ENCODE results near the gene DLG2. TPM values are rescaled to one million over a fixed set of nuclear protein-coding genes. Genes with fewer than 3 reads are reported as not detected.
A peak's percentile ranks its signal among the peaks of the same experiment; 100 is the strongest.

DLG2 gene
- total and polyA plus RNA-seq, 2 donors, result 4.8 to 6.6 TPM

DNA sequence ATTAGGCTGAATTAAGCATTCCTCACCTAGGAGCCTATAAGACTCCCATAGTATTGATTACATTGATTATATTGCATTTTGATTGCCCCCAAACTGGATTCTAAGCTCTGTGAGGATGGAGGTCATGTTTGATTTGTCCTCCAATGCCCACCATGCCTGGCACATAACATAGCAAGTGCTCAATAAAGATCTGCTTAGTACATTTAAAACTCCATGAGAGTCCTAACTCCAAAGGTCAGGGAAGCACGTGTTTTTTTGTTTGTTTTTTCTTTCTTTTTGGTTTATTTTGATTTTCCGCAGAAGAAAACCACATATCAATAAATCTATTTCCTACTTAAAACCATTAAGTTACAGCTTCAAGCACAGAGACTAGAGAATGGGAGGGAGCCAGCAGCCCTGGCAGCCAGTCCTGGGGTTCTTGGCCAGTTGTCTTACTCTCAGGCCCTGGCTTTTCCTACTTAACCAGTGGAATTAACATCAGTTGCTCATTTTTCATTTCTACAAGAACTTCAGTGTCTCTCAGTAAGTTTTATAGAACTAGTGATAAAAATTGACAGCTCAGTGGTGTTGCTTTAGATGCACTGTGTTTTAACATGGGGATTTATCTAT lies 1911.1 kb downstream of the DLG2 start:
- Histone ChIP-seq H3K27me3 (ENCODE audit: control insufficient read depth in 2 of 2, insufficient read depth in 1 of 2, low read length in 1 of 2) (no peaks in the 10 kb centered on the region), H3K4me3 (ENCODE audit: low read length in 2 of 2) (no peak overlapping the region), H3K27ac (ENCODE audit: low read depth in 1 of 2, low read length in 1 of 2) (no peak overlapping the region), H3K4me1 (ENCODE audit: control insufficient read depth in 2 of 2, insufficient read depth in 2 of 2, low read length in 2 of 2) (no peaks in the 10 kb centered on the region), H3K36me3 (ENCODE audit: control insufficient read depth in 2 of 2, insufficient read depth in 2 of 2, low read length in 1 of 2) (no peaks in the 10 kb centered on the region), H3K9me3 (ENCODE audit: control insufficient read depth in 2 of 2, insufficient read depth in 1 of 2, low read length in 1 of 2) (no peaks in the 10 kb centered on the region)
- 89% methylated on average over 2 of the region's 2 CpGs for WGBS
- no peak for DNase-seq (ENCODE audit: low read depth in 6 of 9, low spot score in 9 of 9)

DNA sequence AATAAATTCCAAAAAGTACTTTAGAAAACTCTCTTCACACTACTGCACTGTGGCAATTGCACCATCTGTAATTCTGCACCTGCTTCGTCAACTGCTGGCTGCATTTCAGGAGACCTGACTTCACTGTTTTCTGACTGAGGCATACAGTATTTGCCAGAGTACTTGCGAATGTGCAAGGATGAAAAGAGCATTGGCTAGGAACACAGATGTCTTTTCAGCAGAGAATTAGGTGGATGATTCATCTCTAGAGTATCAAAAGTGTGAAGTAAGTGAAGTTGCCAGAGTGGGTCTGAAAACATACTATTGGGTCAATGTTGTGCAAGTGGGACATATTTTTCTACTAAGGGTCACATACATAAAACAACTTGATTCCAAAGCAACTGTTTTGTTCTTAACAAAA lies 1913.4 kb downstream of the DLG2 start:
- Histone ChIP-seq H3K36me3 (ENCODE audit: control insufficient read depth in 2 of 2, insufficient read depth in 2 of 2, low read length in 1 of 2) (no peaks in the 10 kb centered on the region), H3K27me3 (ENCODE audit: control insufficient read depth in 2 of 2, insufficient read depth in 1 of 2, low read length in 1 of 2) (no peaks in the 10 kb centered on the region), H3K9me3 (ENCODE audit: control insufficient read depth in 2 of 2, insufficient read depth in 1 of 2, low read length in 1 of 2) (no peaks in the 10 kb centered on the region), H3K27ac (ENCODE audit: low read depth in 1 of 2, low read length in 1 of 2) (no peak overlapping the region), H3K4me1 (ENCODE audit: control insufficient read depth in 2 of 2, insufficient read depth in 2 of 2, low read length in 2 of 2) (no peaks in the 10 kb centered on the region), H3K4me3 (ENCODE audit: low read length in 2 of 2) (no peak overlapping the region)
- 91% methylated on average over 2 of the region's 2 CpGs for WGBS
- DNase-seq (ENCODE audit: low read depth in 6 of 9, low spot score in 9 of 9), result peak in 1 of 9 donors; percentile 16

DNA sequence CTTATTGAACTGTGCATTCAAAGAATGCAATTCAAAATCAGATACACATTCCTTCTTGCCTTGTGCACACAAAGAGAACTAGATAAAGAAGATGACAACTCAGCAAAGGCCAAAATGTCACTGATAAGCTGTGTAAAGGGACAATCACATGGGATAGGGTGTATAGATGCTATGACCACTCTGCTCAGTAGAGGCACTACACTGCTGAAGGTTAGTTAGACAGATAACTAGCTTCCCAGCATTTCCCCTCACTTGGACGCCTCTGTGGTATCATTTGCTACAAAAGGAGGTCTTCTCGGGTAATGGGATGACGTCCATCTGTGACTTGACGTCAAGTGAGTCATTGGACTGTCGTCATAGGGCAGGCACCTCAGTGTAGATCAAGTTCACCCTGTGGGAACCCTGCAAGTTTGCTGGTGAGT lies 1916.0 kb downstream of the DLG2 start:
- Histone ChIP-seq H3K27ac (ENCODE audit: low read depth in 1 of 2, low read length in 1 of 2) (no peak overlapping the region), H3K36me3 (ENCODE audit: control insufficient read depth in 2 of 2, insufficient read depth in 2 of 2, low read length in 1 of 2) (no peaks in the 10 kb centered on the region), H3K9me3 (ENCODE audit: control insufficient read depth in 2 of 2, insufficient read depth in 1 of 2, low read length in 1 of 2) (no peaks in the 10 kb centered on the region), H3K4me1 (ENCODE audit: control insufficient read depth in 2 of 2, insufficient read depth in 2 of 2, low read length in 2 of 2) (no peaks in the 10 kb centered on the region), H3K27me3 (ENCODE audit: control insufficient read depth in 2 of 2, insufficient read depth in 1 of 2, low read length in 1 of 2) (no peaks in the 10 kb centered on the region), H3K4me3 (ENCODE audit: low read length in 2 of 2) (no peak overlapping the region)
- no peak for DNase-seq (ENCODE audit: low read depth in 6 of 9, low spot score in 9 of 9)
- 91% methylated on average over 5 of the region's 5 CpGs for WGBS

DNA sequence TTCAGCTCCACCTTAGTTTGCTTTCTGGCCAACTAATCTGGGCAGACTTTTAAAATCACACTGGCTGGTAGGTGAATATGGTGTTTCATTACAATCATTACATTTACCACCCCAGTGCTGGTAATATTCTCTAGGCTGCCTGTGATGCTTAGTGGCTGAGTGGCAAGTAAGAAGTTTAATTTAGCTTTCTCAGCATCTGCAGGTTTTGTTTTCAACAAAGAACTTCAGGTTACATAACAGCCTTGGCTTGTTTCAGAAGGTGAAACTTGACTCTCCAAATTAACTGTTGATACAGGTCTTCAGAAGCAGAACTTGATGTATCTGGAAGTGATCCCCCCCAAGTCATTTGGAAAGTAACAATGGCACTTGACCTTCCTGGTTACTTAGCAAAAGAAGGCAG lies 1917.7 kb downstream of the DLG2 start:
- peak in 2 of 9 donors; percentile 4 to 28 for DNase-seq (ENCODE audit: low read depth in 6 of 9, low spot score in 9 of 9)
- Histone ChIP-seq H3K4me1 (ENCODE audit: control insufficient read depth in 2 of 2, insufficient read depth in 2 of 2, low read length in 2 of 2) (no peaks in the 10 kb centered on the region), H3K4me3 (ENCODE audit: low read length in 2 of 2) (no peak overlapping the region), H3K9me3 (ENCODE audit: control insufficient read depth in 2 of 2, insufficient read depth in 1 of 2, low read length in 1 of 2) (no peaks in the 10 kb centered on the region), H3K27me3 (ENCODE audit: control insufficient read depth in 2 of 2, insufficient read depth in 1 of 2, low read length in 1 of 2) (no peaks in the 10 kb centered on the region), H3K36me3 (ENCODE audit: control insufficient read depth in 2 of 2, insufficient read depth in 2 of 2, low read length in 1 of 2) (no peaks in the 10 kb centered on the region), H3K27ac (ENCODE audit: low read depth in 1 of 2, low read length in 1 of 2) (peak overlapping the region in 1 of 2 donors; percentile 16)

DNA sequence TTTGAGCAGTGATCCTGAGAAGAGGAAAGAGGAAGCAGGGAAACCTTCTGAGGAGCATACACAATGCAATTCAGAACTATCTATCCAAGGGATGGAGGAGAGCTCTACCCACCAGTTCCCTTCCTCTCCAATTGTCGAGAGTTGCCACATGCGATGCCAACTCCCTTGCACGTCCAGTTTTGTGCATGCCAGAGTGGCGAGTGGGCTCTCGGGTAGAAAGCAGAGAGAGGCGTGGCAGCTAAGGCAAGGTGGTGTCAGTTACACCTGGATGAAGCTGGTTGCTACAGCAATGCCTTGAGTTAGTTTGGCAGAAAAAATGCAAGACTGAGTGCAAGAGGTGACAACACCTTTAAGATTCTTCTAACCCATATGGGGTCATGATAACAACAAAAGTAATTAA lies 1920.6 kb downstream of the DLG2 start:
- DNase-seq (ENCODE audit: low read depth in 6 of 9, low spot score in 9 of 9), result no peak
- H3K27me3 ChIP-seq (ENCODE audit: control insufficient read depth in 2 of 2, insufficient read depth in 1 of 2, low read length in 1 of 2), result no peaks in the 10 kb centered on the region
- 88% methylated on average over 6 of the region's 6 CpGs for WGBS

DNA sequence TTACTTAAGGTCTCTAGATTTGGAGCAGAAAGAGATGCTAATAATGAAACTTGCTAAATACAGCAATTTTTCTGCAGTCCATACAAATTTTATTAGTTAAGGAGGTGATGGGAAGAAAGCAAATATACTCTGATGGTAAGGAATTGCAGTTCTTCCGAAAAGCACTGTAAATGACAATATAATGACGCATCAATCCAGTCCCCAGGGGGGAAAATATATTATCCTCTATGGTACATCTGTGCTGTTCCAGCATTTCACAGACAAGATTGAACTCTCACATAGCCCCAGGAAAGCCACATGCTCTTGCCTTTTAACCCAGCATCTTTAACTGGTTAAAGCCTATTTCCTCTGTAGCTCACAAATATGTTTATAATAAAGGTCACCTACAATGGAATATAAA lies 1924.3 kb downstream of the DLG2 start:
- DNase-seq (ENCODE audit: low read depth in 6 of 9, low spot score in 9 of 9), result no peak
- no peaks in the 10 kb centered on the region for H3K36me3 ChIP-seq (ENCODE audit: control insufficient read depth in 2 of 2, insufficient read depth in 2 of 2, low read length in 1 of 2)
- no peak overlapping the region for H3K4me3 ChIP-seq (ENCODE audit: low read length in 2 of 2)
- H3K4me1 ChIP-seq (ENCODE audit: control insufficient read depth in 2 of 2, insufficient read depth in 2 of 2, low read length in 2 of 2), result no peaks in the 10 kb centered on the region
- peak overlapping the region in 1 of 2 donors; percentile 67 for H3K27ac ChIP-seq (ENCODE audit: low read depth in 1 of 2, low read length in 1 of 2)
- H3K27me3 ChIP-seq (ENCODE audit: control insufficient read depth in 2 of 2, insufficient read depth in 1 of 2, low read length in 1 of 2), result no peaks in the 10 kb centered on the region
- no peaks in the 10 kb centered on the region for H3K9me3 ChIP-seq (ENCODE audit: control insufficient read depth in 2 of 2, insufficient read depth in 1 of 2, low read length in 1 of 2)
- WGBS, result over 99% methylated on average over 2 of the region's 2 CpGs

More for the DNA sequence above, 1920.6 kb downstream of the DLG2 start:
- Histone ChIP-seq H3K9me3 (ENCODE audit: control insufficient read depth in 2 of 2, insufficient read depth in 1 of 2, low read length in 1 of 2) (no peaks in the 10 kb centered on the region), H3K4me3 (ENCODE audit: low read length in 2 of 2) (no peak overlapping the region), H3K27ac (ENCODE audit: low read depth in 1 of 2, low read length in 1 of 2) (no peak overlapping the region), H3K36me3 (ENCODE audit: control insufficient read depth in 2 of 2, insufficient read depth in 2 of 2, low read length in 1 of 2) (no peaks in the 10 kb centered on the region), H3K4me1 (ENCODE audit: control insufficient read depth in 2 of 2, insufficient read depth in 2 of 2, low read length in 2 of 2) (no peaks in the 10 kb centered on the region)

DNA sequence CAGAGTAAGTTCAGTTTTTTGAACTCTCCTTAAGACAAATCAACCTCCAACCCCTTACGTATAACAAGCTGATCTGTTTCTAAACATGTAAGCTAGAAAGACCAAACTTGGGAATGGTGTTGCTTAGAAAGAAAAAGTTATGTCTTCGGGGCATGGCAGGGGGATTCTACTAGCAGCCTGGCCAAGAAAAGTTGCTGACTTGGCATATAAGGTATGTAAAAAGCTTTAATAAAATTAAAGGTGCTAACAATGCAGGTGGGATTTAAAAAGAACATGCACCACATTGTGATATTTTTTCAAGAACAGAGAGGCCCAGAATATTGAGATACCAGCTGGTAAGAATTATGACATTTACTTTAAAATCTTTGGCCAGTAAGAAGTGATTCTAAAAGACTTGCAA lies 1929.6 kb downstream of the DLG2 start:
- Histone ChIP-seq H3K27ac (ENCODE audit: low read depth in 1 of 2, low read length in 1 of 2) (no peak overlapping the region), H3K4me1 (ENCODE audit: control insufficient read depth in 2 of 2, insufficient read depth in 2 of 2, low read length in 2 of 2) (peaks cover 0 to 4% of the 10 kb centered on the region in 2 donors), H3K4me3 (ENCODE audit: low read length in 2 of 2) (no peak overlapping the region), H3K27me3 (ENCODE audit: control insufficient read depth in 2 of 2, insufficient read depth in 1 of 2, low read length in 1 of 2) (no peaks in the 10 kb centered on the region), H3K36me3 (ENCODE audit: control insufficient read depth in 2 of 2, insufficient read depth in 2 of 2, low read length in 1 of 2) (no peaks in the 10 kb centered on the region), H3K9me3 (ENCODE audit: control insufficient read depth in 2 of 2, insufficient read depth in 1 of 2, low read length in 1 of 2) (no peaks in the 10 kb centered on the region)
- DNase-seq (ENCODE audit: low read depth in 6 of 9, low spot score in 9 of 9), result no peak
- WGBS, result 95% methylated on average over 2 of the region's 2 CpGs

DNA sequence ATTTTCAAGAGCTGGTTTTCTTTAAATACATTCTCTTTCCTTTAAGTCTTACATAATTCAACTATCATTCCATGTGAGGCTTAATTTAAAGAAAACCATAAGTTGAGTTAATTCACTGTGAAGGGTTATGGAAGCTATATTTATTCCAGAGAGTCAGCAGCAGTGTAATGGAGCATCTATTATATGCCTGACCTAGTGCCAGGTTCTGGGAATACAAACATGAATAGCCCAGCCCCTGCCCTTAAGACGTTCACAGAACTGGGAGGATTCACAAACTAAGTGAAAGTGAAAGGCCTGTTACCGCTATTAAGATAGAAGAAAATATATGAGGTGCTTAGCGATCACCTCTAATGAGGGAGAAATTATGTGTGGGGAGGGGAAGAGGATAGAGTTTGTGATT lies 1932.1 kb downstream of the DLG2 start:
- H3K9me3 ChIP-seq (ENCODE audit: control insufficient read depth in 2 of 2, insufficient read depth in 1 of 2, low read length in 1 of 2), result no peaks in the 10 kb centered on the region
- no peak overlapping the region for H3K27ac ChIP-seq (ENCODE audit: low read depth in 1 of 2, low read length in 1 of 2)
- WGBS, result 93% methylated on average over 3 of the region's 3 CpGs
- H3K4me1 ChIP-seq (ENCODE audit: control insufficient read depth in 2 of 2, insufficient read depth in 2 of 2, low read length in 2 of 2), result peaks cover 0 to 4% of the 10 kb centered on the region in 2 donors
- H3K27me3 ChIP-seq (ENCODE audit: control insufficient read depth in 2 of 2, insufficient read depth in 1 of 2, low read length in 1 of 2), result no peaks in the 10 kb centered on the region
- H3K36me3 ChIP-seq (ENCODE audit: control insufficient read depth in 2 of 2, insufficient read depth in 2 of 2, low read length in 1 of 2), result no peaks in the 10 kb centered on the region
- no peak for DNase-seq (ENCODE audit: low read depth in 6 of 9, low spot score in 9 of 9)
- no peak overlapping the region for H3K4me3 ChIP-seq (ENCODE audit: low read length in 2 of 2)

DNA sequence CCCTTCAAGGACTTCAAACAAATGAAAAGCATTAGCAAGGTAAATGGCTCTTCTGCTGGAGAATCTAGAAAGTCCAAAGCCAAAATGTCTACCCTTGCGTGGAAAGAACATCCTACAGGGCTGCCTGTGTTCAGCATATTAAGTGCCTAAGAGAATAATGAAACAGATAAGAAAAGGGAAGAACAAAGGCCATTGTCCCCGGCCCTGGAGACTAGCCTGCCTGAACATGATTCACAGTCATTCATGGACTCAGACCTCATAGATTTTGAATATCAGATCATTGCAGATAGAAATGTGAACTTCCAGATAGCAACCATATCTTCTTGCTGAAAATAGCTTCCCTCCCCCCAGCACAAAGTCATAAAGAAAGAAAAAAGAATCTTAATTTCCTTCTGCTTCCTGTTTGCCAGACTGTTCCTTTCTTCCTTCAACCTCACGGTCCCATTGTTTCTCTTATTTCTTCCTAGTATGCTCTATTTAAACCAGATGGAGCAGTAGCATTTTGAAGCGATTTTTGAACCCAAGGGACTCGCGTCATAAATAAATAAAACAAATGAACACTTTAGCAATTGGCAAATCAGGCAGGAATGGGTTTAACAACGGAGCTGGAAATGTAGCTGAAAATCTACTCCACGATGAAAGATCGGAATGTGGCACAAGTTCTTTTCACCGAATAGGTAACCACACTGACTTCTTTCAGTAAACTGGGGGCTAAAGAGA lies 1932.8 kb downstream of the DLG2 start:
- H3K27me3 ChIP-seq (ENCODE audit: control insufficient read depth in 2 of 2, insufficient read depth in 1 of 2, low read length in 1 of 2), result no peaks in the 10 kb centered on the region
- no peaks in the 10 kb centered on the region for H3K9me3 ChIP-seq (ENCODE audit: control insufficient read depth in 2 of 2, insufficient read depth in 1 of 2, low read length in 1 of 2)
- H3K27ac ChIP-seq (ENCODE audit: low read depth in 1 of 2, low read length in 1 of 2), result no peak overlapping the region
- no peak overlapping the region for H3K4me3 ChIP-seq (ENCODE audit: low read length in 2 of 2)
- DNase-seq (ENCODE audit: low read depth in 6 of 9, low spot score in 9 of 9), result no peak
- H3K4me1 ChIP-seq (ENCODE audit: control insufficient read depth in 2 of 2, insufficient read depth in 2 of 2, low read length in 2 of 2), result peaks cover 0 to 4% of the 10 kb centered on the region in 2 donors
- WGBS, result 59% methylated on average over 10 of the region's 10 CpGs
- H3K36me3 ChIP-seq (ENCODE audit: control insufficient read depth in 2 of 2, insufficient read depth in 2 of 2, low read length in 1 of 2), result no peaks in the 10 kb centered on the region

Data from thymus (tissue), 11 donors.